Gastrocnemius medialis (tissue), 4 donors: ENCODE results near the gene GARIN5A. TPM values are rescaled to one million over a fixed set of nuclear protein-coding genes. Genes with fewer than 3 reads are reported as not detected.

ENCODE experiments used
- ATAC-seq, 2 donors: fragments of 150-250 bp; one replicate each; pipeline ENCODE4 v1.9.1; 2016
- DNase-seq, 2 donors: peaks; one replicate each; pipeline ENCODE4 v3.0.0-alpha.2; 2019
- H3K27ac ChIP-seq, 4 donors: fragments of 200-600 bp; sonication (generic); 1 replicate in 1 of 4; 2 replicates in 3 of 4; pipeline ENCODE4 v1.5.1; 2016 to 2018; ENCODE audit warnings: mild to moderate bottlenecking in 2 of 4, moderate library complexity in 1 of 4
- H3K27me3 ChIP-seq, 3 donors: fragments of 200-600 bp; sonication (generic) in 2 of 3; 1 replicate in 1 of 3; 2 replicates in 2 of 3; pipeline versions ENCODE4 v1.5.1 to v1.6.0; 2016 to 2019; ENCODE audit warnings: mild to moderate bottlenecking in 1 of 3, moderate library complexity in 1 of 3
- H3K36me3 ChIP-seq, 2 donors: fragments of 200-600 bp; sonication (generic) in 1 of 2; one replicate each; pipeline ENCODE4 v1.5.1; 2017 to 2018
- H3K4me1 ChIP-seq, 2 donors: fragments of 200-600 bp; sonication (generic) in 1 of 2; one replicate each; pipeline ENCODE4 v1.5.1; 2016 to 2017; ENCODE audit warnings: mild to moderate bottlenecking in 2 of 2
- H3K4me3 ChIP-seq, 4 donors: fragments of 200-600 bp; sonication (generic) in 3 of 4; 1 replicate in 1 of 4; 2 replicates in 3 of 4; pipeline ENCODE4 v1.5.1; 2016 to 2019; ENCODE audit warnings: mild to moderate bottlenecking in 2 of 4
- H3K9me3 ChIP-seq, 3 donors: fragments of 200-600 bp; sonication (generic) in 2 of 3; 1 replicate in 1 of 3; 2 replicates in 2 of 3; pipeline ENCODE4 v1.5.1; 2016 to 2019
- CTCF ChIP-seq, 5 experiments: fragments of 450-650 bp in 3 of 5; fragments of 200-600 bp in 2 of 5; sonication (generic) in 2 of 5; IDR thresholded peaks in 4 of 5; conservative IDR thresholded peaks in 1 of 5; 1 replicate in 4 of 5; 2 replicates in 1 of 5; pipeline ENCODE4 v1.5.1; 2016 to 2019; ENCODE audit warnings: antibody characterized with exemption in 5 of 5, mild to moderate bottlenecking in 3 of 5, moderate library complexity in 3 of 5
- POLR2A ChIP-seq, 2 donors: fragments of 450-650 bp; IDR thresholded peaks; one replicate each; pipeline ENCODE4 v1.6.1; 2017; ENCODE audit warnings: antibody characterized with exemption in 2 of 2, mild to moderate bottlenecking in 2 of 2, moderate library complexity in 2 of 2
- in situ Hi-C, 4 donors: fragments of 200-750 bp; cut with MboI; loops; one replicate each; pipeline versions ENCODE4 v1.15.0 to v1.8.0; 2017; ENCODE audit warnings: low sequenced_read_pairs in 4 of 4
- intact Hi-C: fragments of 100-400 bp; cut with DNase I; formaldehyde crosslinking; loops from one replicate; pipeline ENCODE4 v1.15.1; 2023; ENCODE audit warnings: low total_unique reads
- total RNA-seq, 4 donors: library from RNA; depleted of rRNA; stranded (reverse); fragments of >200 nt; gene quantifications; one replicate each; pipeline versions ENCODE4 v1.1.0 to v1.2.3, GENCODE V29; 2016

GARIN5A gene
- total RNA-seq, 4 donors from 2014 or later: 1.2 to 11.0 (median 1.9) TPM; not detected in 1

- Histone ChIP-seq H3K4me3 (no peak overlapping the region), H3K27me3 (peaks cover 2 to 22% (median 11%) of the 10 kb centered on the region in 3 donors), H3K4me1 (peaks cover 0 to 8% of the 10 kb centered on the region in 2 donors), H3K36me3 (no peaks in the 10 kb centered on the region), H3K27ac (no peak overlapping the region), H3K9me3 (no peaks in the 10 kb centered on the region)
- no peak for TF ChIP-seq CTCF (IDR thresholded peaks at IDR 0.05 in 4 of 5, conservative IDR thresholded peaks at IDR 0.05 in 1 of 5)
- TF ChIP-seq POLR2A (IDR thresholded peaks at IDR 0.05): no peak
- in situ Hi-C loops (no loop called here), intact Hi-C loops (no loop called here)
- no peak for DNase-seq
- no peak for ATAC-seq
Measured at GRCh38 chr19:50420127-50420526, 56.5 kb downstream of the GARIN5A start.

GRCh38 chr19:50419580-50420035 lies 57.0 kb downstream of the GARIN5A start:
- DNase-seq: no peak
- intact Hi-C loops: no loop called here

GRCh38 chr19:50419022-50419579 lies 57.5 kb downstream of the GARIN5A start:
- TF ChIP-seq POLR2A (IDR thresholded peaks at IDR 0.05) (no peak), CTCF (IDR thresholded peaks at IDR 0.05 in 4 of 5, conservative IDR thresholded peaks at IDR 0.05 in 1 of 5) (no peak)
- ATAC-seq: no peak
- Histone ChIP-seq H3K4me3 (no peak overlapping the region), H3K27ac (no peak overlapping the region), H3K36me3 (no peaks in the 10 kb centered on the region), H3K4me1 (peaks cover 0 to 8% of the 10 kb centered on the region in 2 donors), H3K9me3 (no peaks in the 10 kb centered on the region), H3K27me3 (peaks cover 2 to 22% (median 11%) of the 10 kb centered on the region in 3 donors)
- no peak for DNase-seq
- intact Hi-C loops (no loop called here), in situ Hi-C loops (loop anchor here in 2 of 4 donors (10.0 kb wide), 1 partner anchor 54 kb away; the partner anchor contains the start of gene NAPSA (in 2 of the 2))

More at GRCh38 chr19:50419580-50420035, 57.0 kb downstream of the GARIN5A start:
- Histone ChIP-seq H3K27ac (no peak overlapping the region), H3K9me3 (no peaks in the 10 kb centered on the region), H3K4me3 (no peak overlapping the region), H3K27me3 (peaks cover 2 to 22% (median 11%) of the 10 kb centered on the region in 3 donors), H3K36me3 (no peaks in the 10 kb centered on the region), H3K4me1 (peaks cover 0 to 8% of the 10 kb centered on the region in 2 donors)
- TF ChIP-seq CTCF (IDR thresholded peaks at IDR 0.05 in 4 of 5, conservative IDR thresholded peaks at IDR 0.05 in 1 of 5) (no peak), POLR2A (IDR thresholded peaks at IDR 0.05) (no peak)
- in situ Hi-C loops: loop anchor here in 2 of 4 donors (10.0 kb wide), 1 partner anchor 55 kb away; the partner anchor contains the start of gene NAPSA (in 2 of the 2)
- ATAC-seq: no peak

- DNase-seq (no peak), ATAC-seq (no peak)
- in situ Hi-C loops (loop anchor here in 2 of 4 donors (10.0 kb wide), 1 partner anchor 54 kb away; the partner anchor contains the start of gene NAPSA (in 2 of the 2)), intact Hi-C loops (no loop called here)
- no peak within 1 kb of the TSS for H3K27ac ChIP-seq
- H3K4me1 ChIP-seq: peaks cover 0 to 8% of the 10 kb centered on the region in 2 donors
- H3K9me3 ChIP-seq: no peaks in the 10 kb centered on the region
- no peaks in the 10 kb centered on the region for H3K36me3 ChIP-seq
- no peak for TF ChIP-seq POLR2A (IDR thresholded peaks at IDR 0.05)
- TF ChIP-seq CTCF (IDR thresholded peaks at IDR 0.05 in 4 of 5, conservative IDR thresholded peaks at IDR 0.05 in 1 of 5): no peak
- no peak within 1 kb of the TSS for H3K4me3 ChIP-seq
- peaks cover 2 to 22% (median 11%) of the 10 kb centered on the region in 3 donors for H3K27me3 ChIP-seq
Measured at GRCh38 chr19:50418176-50419021, 58.2 kb downstream of the GARIN5A start, which contains the start of gene SPIB. Gene SPIB, plus strand, starts transcription at chr19:50418938. Its CDS starts 25 bp downstream, at chr19:50418963.
